HG02885 (cell line): ENCODE data around the gene PROX1.

Source experiments
- ATAC-seq: cut with Tn5 transposase; IDR thresholded peaks from one replicate; pipeline ENCODE4 v1.9.1; 2021; ENCODE audit warnings: mild to moderate bottlenecking; ENCODE audit not compliant: unreplicated experiment, poor library complexity

The PROX1 gene

GRCh38 chr1:214018386-214019268, 30.9 kb downstream of the PROX1 start:
- ATAC-seq = peak; percentile 100

GRCh38 chr1:214019499-214019898, 31.7 kb downstream of the PROX1 start:
- no peak for ATAC-seq

GRCh38 chr1:214021321-214021720, 33.5 kb downstream of the PROX1 start:
- ATAC-seq = no peak

- no peak for ATAC-seq
These were observed 34.5 kb downstream of the PROX1 start for GRCh38 chr1:214022229-214022791.

DNA sequence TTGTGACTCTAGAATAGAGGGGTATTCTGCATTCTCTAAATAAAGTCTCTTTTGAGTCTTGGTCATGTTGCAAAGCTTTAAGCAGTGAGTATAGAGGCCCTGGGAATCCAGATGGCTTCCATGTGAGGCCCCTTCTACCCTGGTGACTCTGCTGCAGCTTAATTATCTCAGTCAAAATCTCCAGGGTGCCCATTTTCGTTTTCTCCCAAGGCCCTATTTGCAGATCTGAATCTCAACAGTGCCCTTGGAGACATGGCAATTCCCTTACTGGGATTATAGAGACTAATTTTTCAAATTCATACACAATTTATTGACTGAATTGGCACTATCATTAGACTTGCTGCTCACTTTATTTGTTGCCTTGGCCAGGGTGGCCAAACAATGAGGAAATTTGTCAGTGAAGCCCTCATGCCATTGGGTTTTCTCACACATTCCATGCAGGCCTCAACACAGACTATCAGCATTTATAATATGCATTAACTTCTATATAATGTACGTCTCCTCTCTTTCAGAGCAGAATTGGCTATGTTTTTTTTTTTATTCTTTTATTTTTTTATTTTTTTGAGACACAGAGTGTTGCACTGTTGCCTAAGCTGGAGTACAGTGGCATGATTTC, 35.1 kb downstream of the PROX1 start:
- ATAC-seq = no peak

- no peak for ATAC-seq
These were observed 39.2 kb downstream of the PROX1 start for GRCh38 chr1:214026985-214027384.

GRCh38 chr1:214027498-214027897, 39.7 kb downstream of the PROX1 start:
- ATAC-seq = no peak

DNA sequence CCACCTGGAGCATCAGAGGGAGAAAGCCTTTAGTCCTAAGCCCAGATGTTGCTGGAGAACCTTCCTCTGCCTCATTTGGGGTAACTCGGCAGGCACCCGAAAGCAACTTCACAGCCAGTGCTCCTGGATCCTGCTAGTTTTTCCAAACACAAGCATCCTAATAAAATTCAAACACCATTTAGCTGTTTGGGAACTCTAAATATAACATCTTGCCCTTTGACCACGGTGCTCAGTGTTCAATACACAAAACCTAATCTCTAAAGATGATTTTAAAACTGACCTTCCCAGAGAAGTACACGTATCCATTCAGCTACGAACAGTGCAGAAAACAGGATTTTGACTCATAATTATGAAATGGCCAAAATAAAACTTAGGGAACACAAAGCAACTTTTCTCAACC, 40.3 kb downstream of the PROX1 start:
- ATAC-seq = no peak

DNA sequence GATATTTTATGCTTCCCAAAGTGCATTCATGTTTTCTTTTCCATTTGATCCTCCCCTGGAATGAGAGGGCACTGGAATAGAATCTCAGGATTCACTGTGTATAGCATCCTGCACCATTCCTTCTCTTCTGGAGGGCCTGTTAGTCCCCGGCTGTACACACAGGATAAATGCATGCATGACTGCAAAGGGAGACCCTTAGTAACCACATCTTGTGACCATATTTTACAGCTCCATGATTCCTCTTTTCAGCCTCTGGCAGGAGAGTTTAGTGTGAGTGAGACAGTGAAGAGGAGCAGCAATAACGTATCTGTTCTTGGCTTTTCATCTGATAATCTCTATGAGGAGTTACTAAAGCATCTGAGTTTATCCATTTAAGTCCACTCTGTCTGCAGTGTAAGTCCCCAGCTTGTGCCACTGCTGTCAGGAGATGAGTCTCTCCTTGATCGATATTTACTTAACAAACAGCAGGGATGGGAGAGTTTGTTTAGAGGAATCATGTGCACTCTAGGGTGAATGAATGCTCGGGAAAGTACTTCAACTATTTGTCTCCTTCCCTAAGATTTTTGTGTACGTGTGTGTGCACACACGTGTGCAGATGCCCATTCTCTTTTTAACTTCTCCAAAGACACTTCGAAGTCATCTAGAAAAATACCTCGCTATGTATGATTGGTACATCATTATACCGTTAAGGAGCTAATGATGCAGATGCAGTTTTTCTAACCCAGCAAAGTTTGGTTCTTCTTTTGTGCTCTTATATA, 41.1 kb downstream of the PROX1 start:
- ATAC-seq = no peak

GRCh38 chr1:214029796-214030195, 42.0 kb downstream of the PROX1 start:
- ATAC-seq = no peak

- ATAC-seq = no peak
These were observed 43.5 kb downstream of the PROX1 start for GRCh38 chr1:214031267-214031650.

DNA sequence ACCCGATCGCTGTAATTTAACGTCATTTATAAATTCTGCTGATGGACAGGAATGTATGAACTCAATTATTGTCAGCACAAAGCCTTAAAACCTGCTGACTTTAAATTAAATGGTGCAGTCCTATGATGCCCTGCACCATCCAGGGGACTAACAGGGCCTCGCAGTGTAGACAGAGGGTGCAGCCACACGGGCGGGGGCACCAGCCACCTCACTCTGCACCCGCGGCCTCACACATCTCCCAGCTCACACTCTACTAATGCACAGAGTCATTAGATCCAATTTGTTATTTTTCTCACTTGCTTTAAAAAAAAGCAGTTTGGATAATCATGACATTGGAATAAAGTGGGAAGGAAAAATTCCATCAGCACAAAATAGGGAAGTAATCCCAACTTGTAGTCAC, 49.7 kb downstream of the PROX1 start:
- ATAC-seq = no peak

DNA sequence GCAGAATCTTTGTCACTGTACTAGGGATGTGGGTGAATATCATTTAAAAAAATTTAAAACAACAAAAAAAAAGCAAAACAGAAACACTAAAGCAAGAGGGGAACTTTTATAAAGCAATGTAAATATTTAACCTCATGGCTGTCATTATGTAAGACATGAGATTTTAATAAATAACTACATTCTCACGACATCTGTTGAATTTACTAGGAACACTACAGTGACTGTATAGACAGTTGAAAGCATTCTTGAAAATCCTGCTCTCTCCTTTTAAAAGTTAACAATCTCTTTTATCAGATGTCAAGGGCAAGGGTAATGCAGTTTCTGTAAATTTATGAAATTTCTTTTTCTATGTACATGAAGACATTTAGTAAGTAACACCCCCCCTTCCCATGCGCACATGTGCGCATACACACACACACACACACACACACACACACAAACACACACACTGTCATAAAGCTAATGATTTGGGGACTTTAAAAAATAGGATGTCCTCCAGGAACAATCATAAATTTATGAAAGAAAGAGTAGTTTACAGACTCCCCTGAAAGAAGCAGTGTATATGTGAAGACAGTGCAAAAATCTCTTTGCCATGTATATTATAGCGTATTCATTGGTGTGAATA, 51.7 kb downstream of the PROX1 start:
- ATAC-seq = no peak

DNA sequence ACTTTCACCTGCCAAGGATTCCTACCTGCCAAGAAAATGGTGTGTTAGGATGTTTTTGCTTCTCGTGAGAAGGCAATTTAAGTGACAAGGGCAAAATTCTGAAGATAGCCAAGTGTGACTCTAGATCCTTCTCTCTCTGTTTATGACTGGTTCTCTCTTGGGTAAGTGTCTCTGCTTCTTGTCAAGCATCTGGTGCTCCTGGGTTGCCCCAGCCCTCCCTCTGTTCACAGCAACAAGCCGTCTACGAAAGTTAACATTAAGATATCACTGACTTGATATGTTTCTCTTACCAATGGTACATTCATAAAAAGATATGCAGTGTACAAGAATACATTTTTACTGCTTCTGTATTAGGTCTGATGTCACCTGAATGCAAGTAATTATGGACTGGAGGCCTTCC, 55.4 kb downstream of the PROX1 start:
- ATAC-seq = no peak

- no peak for ATAC-seq
These were observed 56.9 kb downstream of the PROX1 start for GRCh38 chr1:214044438-214045214.

DNA sequence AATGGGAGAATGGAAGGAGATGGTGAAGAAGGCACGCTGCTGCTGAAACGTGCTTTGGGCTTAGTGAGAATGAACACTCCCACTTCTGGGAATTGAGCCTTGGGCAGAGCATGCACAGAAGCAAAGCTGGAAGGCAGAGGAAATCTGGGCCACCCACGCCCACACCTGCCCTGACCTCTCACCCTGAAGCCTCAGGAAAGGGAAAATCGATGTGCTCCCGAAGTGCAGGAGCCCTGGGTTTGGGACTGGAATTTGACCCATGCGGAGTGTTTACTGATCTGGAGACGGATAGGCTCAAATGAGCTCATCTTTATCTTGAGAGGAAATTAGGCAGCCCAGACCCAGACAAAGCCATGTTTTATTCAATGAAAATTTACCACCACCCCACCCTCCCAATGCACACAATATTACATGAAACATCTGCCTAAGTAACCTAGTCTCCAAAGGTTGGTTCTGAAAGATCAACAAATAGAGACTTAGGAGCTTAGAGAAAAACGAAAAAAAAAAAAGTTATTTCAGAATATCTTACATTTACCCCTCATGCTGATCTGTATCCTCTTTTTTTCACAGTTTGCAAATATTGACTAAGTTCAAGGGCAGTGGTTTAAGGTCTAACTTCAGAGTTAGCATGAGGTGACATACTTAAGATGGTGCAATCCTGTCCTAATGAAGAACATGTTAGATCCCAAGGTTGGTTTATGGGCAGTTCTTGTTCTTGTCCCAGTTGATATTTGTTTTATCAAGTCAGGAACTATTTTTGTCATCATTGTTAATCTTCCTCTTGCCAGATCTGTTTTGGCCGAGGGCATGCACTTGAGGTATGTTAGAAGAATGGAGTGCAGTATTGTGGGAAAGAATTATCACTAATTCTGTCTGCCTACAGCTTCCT, 63.0 kb downstream of the PROX1 start:
- ATAC-seq = no peak

- no peak for ATAC-seq
These were observed 64.0 kb downstream of the PROX1 start for GRCh38 chr1:214051786-214052185.

DNA sequence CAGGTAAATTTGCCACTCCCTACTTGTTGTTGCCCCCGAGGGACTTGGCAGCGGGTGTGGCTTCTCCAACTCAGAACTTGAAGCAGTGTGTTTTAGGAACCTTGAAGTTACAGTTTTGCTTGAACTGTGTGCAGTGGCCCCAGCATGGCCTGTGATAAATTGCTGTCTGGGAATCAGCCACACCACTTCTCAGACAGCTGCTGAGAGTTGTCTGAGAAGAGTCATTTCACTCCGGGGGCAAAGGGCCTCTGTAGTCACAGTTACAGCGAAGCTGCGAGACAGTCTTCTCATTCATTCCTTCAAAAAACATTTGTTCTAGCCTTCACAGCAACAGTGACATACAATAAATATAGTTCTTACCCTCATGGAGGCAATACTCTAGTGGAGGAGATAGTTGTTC, 70.3 kb downstream of the PROX1 start:
- no peak for ATAC-seq

DNA sequence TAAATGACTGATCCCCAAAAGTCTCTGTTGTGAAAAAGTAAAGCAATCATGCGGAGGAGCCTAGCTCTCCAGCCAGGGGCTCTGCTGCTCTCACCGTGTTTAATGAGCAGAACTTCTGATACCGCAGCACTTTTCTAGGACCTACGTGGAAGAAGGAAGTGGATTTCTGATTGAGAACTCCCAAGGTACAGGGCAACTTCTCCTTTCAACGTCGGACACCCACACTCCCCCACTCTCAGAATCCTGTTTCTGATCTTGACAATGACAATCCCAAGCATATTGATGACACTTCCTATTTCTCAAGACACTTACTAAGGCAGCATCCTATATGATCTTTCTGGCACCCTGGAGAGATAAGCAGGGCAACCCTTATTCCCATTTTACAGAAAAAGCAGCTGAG, 78.4 kb downstream of the PROX1 start:
- no peak for ATAC-seq
